ENCODE data around the gene NXPE3.
A peak's percentile ranks its signal among the peaks of the same experiment; 100 is the strongest.

Gene NXPE3

DNA sequence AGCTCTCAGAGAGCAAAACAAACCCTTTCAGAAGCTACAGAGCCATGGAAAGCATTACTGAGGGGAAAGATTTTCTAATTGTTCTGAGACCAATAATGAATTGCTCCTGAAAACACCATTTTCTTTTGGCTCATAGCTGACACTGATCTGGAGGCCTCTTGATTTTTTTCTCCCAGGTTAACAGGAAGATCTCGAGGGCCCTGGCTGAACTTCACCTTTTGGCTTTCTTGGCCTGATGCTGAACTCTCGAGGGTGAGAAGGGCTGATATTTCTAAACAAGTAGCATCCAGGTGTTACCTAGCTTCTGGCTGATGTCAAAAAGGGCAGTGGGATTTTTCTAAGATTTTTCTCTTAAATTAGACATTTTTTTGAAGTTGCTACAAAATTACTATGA is 50.4 kb downstream of the NXPE3 start:
- DNase-seq (ENCODE audit: low read depth) = no peak

GRCh38 chr3:101829874-101830273 is 50.9 kb downstream of the NXPE3 start:
- no peak for DNase-seq (ENCODE audit: low read depth)

DNA sequence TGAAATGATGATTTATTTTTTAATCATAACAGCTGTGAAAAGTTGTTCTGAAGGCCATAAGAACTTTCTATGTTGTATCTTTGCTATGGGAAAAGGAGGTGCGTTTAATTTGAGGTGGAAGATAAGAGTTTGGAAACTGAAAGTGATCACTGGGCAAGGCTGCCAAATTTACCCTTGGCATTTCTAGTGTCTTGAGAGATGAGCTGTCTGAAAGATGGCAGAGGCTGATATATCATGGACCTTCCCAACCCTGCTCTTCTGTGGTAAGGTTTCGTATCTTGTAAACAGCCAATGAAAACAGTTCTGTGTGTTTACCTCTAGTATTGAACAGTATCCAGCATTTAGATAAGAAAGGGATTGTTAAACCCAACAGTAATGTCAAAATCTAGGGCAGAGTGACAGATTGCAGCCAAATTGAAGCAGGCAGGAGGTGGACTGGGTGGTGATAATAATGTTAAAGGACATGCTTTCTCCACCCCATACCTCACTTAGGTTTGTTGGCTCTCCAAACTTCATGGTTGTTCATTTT is 54.5 kb downstream of the NXPE3 start:
- no peak for DNase-seq (ENCODE audit: low read depth)

- no peak for DNase-seq (ENCODE audit: low read depth)
These were observed 56.7 kb downstream of the NXPE3 start for GRCh38 chr3:101835676-101836075.

DNA sequence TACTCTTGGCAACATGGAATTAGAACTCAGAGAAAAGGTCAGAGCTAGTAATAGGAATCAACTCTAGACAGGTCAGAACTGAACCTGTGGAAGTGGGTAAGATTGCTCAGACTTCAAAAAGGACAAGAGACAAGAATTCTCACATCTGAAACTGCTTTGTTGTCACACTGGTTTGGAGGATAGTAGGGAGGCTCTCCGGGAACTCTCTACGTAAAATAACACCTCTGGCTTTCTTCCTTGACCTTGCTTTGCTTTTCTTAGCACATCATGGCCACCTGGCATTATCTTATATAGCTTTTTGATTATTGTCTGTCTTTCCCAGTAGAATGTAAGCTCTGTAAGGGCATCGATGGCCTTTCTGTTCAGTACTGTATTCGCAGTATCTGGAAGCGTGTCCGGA is 57.1 kb downstream of the NXPE3 start:
- no peak for DNase-seq (ENCODE audit: low read depth)

GRCh38 chr3:101836652-101837598 is 57.9 kb downstream of the NXPE3 start:
- no peak for DNase-seq (ENCODE audit: low read depth)

GRCh38 chr3:101838691-101839090 is 59.7 kb downstream of the NXPE3 start:
- DNase-seq (ENCODE audit: low read depth) = no peak

DNA sequence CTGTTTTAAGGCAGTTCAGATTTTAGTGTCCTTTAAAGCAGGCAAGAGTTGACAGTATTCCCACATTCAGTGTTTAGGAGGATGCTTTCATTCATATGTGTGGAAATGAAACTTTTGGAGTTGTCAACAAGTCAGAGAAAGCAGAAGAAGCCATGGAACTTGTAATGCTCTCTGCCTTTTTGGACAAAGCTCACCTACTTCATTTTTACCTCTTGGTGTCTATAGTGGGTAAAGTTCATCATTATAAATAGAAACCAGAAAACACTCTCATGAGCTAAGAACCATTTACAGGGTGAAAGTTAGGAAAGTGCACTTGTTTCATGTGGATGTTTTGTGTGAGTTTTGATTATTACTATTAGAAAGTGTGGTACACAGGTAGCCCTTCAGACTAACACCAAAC is 61.1 kb downstream of the NXPE3 start:
- DNase-seq (ENCODE audit: low read depth) = no peak

- no peak for DNase-seq (ENCODE audit: low read depth)
These were observed 63.4 kb downstream of the NXPE3 start for GRCh38 chr3:101842245-101842934.

DNA sequence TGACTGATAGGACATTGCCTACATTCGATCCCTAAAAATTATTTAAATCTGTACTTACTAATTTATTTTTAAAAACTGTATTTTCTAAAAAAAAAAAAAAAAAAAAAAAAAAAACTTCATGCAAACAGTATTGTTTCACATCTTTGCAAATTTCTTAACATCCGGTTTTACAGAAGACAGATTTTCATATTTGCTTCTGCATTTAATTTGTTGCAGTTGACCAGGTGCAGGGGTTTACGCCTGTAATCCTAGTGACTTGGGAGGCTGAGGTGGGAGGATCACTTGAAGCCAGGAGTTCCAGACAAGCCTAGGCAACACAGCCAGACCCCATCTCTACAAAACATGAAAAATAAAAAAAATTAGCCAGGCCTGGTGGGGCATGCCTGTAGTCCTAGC is 63.9 kb downstream of the NXPE3 start:
- DNase-seq (ENCODE audit: low read depth) = no peak

DNA sequence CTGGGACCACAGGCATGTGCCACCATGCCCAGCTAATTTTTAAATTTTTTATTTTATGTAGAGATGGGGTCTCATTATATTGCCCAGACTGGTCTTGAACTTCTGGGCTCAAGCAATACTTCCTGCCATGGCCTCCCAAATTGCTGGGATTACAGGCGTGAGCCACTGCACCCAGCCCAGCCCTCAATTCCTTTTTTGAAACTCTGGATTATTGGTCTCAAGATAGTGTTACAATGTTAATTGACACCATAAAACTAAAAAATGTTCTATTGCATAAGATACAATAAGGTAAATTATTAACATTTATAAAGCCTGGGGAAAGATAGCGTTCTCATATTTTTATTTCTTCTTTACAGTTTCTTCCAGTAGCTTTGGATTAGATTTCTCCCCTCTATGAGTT is 66.4 kb downstream of the NXPE3 start:
- no peak for DNase-seq (ENCODE audit: low read depth)

GRCh38 chr3:101846709-101847108 is 67.7 kb downstream of the NXPE3 start:
- DNase-seq (ENCODE audit: low read depth) = no peak

DNA sequence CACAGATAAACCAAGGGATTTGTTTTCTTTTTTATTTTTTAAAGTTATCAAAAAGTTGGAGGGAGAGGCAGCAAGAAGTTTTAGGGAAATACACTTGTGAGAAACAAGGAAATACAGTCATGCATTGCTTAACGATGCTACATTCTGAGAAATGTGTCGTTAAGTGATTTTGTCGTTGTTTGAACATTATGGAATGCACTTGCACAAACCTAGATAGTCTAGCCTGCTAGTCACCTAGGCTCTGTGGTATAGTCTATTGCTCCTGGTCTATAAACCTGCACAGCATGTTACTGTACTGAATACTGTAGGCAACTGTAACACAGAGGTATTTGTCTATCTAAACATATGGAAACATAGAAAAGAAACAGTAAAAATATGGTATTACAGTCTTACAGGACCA is 68.3 kb downstream of the NXPE3 start:
- no peak for DNase-seq (ENCODE audit: low read depth)

GRCh38 chr3:101848326-101848725 is 69.3 kb downstream of the NXPE3 start:
- DNase-seq (ENCODE audit: low read depth) = no peak

GRCh38 chr3:101848754-101849713 is 70.0 kb downstream of the NXPE3 start, which contains the start of gene NFKBIZ:
Gene NFKBIZ, plus strand, starts transcription at chr3:101849514. Its CDS starts 115 bp downstream, at chr3:101849629.
- peak; percentile 58 for DNase-seq (ENCODE audit: low read depth)

DNA sequence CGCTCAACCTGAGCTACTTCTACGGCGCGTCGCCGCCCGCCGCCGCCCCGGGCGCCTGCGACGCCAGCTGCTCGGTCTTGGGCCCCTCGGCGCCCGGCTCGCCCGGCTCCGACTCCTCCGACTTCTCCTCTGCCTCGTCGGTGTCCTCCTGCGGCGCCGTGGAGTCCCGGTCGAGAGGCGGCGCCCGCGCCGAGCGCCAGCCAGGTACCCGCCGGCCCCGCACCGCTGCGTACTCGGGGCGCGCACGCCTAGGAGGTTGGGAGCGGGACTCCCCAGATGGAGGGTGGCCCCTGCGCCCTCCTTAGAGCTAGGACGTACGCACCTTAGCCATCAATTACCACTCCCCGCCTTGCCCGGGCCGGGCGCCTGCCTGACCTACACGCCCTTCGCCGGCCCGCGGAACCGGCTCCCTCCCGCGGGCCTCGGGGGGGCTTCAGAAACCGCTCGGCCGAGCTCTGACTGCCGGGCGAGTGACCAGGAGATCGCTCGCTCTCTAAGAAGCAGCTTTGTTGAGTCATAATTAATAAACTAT is 70.8 kb downstream of the NXPE3 start:
- no peak for DNase-seq (ENCODE audit: low read depth)

GRCh38 chr3:101850246-101851051 is 71.4 kb downstream of the NXPE3 start:
- DNase-seq (ENCODE audit: low read depth) = peak; percentile 47

GRCh38 chr3:101851072-101851770 is 72.2 kb downstream of the NXPE3 start:
- DNase-seq (ENCODE audit: low read depth) = no peak

DNA sequence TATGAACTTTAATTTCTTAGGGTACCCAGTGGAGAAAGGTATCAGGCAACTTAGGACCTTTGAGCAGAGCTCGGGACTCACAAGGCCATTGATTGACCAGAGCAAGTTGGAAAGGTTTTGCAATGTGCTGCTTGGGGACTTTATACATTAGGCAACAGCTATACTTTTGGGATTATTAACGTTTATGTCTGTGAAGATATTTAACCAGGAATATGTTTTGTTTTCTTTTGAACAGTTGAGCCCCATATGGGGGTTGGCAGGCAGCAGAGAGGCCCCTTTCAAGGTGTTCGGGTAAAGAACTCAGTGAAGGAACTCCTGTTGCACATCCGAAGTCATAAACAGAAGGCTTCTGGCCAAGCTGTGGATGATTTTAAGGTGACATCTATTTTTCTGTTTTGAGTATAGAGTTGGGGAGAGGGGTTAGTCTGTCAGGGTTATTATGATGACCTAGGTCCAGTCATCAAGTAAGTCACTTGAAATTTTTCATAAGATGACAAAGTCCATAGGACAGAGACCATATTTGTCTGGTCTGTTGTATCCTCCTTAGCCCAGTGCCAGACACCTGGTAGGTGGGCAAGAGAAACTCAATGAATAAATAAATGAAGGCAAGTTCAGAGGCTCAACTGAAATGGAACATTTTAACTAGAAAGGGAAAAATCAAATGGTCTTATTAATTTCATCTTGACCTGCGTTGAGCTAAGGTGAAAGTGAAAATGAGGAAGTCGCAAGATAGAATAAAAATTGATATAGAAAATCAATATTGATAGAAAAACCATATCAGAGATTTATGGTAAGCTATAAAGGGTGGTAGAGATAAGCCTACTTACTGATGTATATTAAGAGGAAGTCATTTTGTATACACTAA is 73.1 kb downstream of the NXPE3 start:
- DNase-seq (ENCODE audit: low read depth) = no peak

Data from GM04503 (cell line).